HG03378 (cell line): Measurements from ENCODE around the gene TIAM1.
"Not testable (repeated sequence)": the region's sequence is repeated elsewhere in the genome, so short reads cannot be mapped to it uniquely, and the experiment has no call there.

ENCODE experiments used
- ATAC-seq: cut with Tn5 transposase; IDR thresholded peaks from one replicate; pipeline ENCODE4 v1.9.1; 2021; ENCODE audit warnings: mild to moderate bottlenecking, moderate library complexity; ENCODE audit not compliant: unreplicated experiment

TIAM1 gene

DNA sequence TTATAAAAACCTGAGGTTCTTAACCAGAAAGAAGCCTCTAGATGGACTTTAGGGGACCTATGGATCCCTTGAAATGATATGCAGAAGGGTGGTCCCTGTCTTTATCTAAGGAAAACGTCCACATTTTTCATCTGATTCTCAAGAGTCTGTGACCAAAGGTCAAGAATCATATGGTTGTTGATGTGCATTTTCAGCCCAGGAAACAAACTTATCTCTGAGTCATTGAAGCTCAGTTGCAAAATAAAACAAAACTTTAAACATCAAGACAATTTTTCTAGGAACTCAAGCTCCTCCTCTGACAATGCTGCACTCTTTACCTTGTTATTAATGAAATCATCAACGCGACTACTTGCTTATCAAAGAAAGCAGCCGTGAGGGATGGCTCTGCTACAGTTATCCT lies 83.3 kb downstream of the TIAM1 start:
- ATAC-seq = no peak

DNA sequence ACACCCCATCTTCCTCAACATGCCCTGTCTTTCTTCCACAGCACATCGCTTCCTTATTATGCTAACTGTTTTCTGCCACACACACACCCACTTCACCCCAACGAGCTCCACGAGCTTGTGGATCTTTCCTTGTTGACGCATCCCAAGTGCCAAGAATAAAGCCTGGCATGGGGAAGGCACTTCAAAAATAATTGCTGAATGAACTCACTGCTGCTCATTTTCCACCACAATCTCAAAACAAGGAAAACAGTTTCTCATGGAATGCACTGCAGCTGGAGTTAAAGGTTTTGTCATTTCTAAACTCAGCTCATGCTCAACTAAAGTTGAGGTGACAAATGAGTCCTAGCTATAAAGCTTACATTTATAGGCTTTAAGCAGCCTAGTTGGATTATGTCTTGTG lies 86.0 kb downstream of the TIAM1 start:
- no peak for ATAC-seq

DNA sequence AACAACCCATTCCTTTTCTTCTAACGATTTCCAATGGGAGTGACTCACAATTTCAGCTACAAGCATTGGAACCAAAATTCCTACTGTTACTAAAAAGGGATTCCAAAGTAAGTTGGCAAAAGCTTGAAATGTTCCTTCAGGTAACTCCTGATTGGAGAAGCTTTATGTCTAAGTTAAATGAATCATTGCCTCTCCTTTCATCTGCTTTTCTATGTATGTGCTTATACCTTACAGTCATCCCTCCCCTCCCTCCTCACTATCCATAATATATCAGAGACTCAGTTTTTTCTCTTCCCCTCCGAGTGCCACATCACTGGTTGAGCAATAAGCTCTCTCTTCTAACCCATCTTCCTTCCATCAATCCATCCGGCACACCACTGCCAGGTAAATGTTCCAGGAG lies 86.8 kb downstream of the TIAM1 start:
- ATAC-seq = no peak

DNA sequence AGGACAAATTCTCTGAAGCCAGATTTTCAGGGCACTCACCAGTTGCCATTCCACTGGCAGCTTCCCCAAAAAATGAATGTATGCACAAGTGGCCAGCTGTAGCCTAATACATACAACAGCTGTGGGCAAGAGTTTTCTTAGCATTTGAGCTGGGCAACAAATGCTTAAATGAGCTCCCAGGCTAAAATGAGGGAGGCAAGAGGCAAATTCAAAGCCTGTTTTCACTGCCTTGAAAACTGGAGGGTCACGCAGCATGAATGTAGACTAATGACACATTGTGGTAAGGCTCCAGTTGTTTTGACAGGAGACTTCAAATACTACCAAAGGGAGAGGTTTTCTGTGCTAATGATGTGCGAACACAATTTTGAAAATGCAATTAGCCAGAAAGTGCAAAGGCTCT lies 88.2 kb downstream of the TIAM1 start:
- no peak for ATAC-seq

DNA sequence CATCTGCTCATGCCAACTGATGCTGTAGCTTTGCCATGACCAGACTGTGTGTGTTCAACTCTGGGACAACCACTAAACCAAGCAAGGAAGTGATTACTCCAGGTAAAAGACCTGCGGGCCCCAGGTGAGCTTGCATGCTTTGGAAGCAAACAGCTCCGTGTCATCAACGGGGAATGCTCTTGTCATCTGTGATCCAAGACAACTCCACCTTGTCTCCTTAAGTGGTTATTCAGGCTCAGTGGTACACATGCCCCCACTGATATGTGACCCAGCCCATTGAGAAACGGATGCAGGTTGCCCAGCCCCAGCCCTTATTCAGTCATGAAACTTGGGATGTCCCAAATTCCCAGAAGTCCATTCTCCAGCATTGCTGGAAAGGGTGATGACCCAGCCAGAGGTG lies 89.0 kb downstream of the TIAM1 start:
- ATAC-seq = no peak

DNA sequence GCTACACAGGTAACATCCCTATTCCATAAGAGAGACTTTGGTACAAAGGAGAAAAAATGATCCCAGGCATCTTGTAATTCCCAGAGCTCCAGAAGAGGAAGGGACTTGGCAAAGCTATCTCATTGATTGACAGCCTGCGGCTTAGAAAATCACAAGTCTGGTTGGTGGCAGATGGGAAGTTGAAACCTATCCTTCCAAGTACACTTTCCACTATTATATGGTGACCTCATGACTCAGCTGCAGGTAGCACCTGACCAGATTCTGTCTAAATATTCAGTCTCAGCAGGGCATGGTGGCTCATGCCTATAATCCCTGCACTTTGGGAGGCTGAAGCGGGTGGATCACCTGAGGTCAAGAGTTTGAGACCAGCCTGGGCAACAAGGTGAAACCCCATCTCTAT lies 89.9 kb downstream of the TIAM1 start:
- no peak for ATAC-seq

DNA sequence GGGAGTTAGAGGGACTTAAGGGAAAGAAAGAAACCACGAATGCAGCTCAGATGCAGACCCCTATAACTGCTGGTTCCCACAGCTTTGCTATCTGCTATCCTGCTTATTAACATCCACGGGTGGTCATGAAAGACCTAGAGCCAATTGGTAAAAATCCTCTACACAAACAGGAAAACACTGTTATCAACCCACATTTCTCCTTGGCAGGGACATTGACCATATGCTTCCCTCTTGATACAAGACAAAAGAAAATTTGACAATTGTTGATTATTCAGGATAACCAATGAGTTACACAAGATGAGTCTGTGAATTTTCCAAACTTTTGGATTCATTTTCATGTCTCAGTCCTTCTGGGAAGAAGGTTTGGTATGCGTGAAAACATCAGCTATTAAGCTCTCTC lies 90.4 kb downstream of the TIAM1 start:
- no peak for ATAC-seq

DNA sequence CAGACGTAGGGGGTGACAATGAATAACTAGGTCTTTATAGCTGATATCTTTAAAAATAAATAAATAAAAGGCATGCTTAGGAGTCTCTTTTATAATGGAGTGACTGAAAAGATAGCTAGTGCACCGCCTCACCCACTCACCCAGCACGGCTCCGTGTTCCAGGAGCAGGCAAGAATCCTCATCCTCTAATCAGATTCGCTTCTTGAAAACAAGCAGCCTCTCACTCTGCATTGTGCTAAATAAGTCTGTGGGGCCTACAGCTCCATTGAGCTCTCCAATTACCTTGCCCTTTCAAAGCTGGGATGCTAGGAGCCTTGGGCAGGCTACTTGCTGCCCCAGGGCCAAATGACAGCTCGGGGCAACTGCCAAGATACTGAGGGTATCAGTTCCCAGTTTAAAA lies 91.5 kb downstream of the TIAM1 start:
- no peak for ATAC-seq

DNA sequence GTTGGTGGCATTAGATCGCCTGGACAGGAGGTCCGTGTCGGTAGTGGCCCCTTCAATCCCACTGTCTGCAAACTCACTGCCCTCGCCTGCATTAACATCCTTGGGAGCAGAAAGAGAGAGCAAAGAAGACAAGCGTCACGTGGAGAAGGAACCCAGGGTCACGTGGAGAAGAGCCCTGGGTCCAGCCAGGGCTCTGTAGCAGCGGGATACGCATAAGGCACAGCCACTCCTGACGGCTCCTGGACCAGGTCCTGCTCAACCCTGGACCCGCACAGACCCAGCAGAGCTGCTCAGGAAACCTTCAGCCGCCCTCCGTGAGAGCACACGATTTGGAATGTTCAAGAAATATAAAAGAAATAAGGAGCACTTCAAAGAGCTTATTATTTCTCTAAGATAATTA lies 92.0 kb downstream of the TIAM1 start:
- no peak for ATAC-seq

DNA sequence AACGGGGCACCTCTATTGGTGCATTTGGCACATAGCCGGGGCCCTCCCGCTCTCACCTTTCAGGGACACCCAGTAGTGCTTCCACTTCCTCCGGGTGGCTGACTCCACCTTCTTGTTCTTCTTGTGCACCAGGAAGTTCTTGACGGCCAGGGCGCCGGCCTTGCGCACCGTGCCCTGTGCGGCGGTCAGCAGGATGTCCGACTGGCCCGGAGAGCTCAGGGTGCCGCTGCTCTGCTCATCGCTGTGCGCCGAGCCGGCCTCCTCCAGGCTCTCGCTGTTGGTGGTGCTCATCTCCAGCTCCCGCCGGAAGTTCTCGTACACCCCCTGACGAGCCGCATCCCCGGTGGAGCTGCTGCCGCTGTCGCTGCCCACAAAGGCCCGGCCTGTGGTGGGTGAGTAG lies 92.4 kb downstream of the TIAM1 start:
- no peak for ATAC-seq

DNA sequence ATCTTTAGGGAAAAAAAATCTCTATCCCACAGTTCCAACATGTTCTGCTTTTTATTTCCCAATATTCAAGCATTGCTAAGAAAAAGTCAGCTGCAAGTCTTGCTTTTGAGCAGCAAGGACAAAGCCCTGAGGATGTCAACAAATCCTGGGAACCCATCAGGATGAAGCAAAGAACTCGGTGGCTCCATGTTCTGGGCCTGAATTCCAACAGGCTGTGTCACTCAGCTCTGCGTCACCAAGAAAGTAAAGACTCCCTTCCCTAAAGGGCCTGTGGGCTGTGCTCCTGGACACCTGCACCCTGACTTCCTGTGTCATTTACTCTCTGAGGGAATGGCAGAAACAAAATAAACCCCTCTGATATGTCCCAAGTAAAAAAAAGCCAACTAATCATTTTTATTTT lies 95.5 kb downstream of the TIAM1 start:
- no peak for ATAC-seq

DNA sequence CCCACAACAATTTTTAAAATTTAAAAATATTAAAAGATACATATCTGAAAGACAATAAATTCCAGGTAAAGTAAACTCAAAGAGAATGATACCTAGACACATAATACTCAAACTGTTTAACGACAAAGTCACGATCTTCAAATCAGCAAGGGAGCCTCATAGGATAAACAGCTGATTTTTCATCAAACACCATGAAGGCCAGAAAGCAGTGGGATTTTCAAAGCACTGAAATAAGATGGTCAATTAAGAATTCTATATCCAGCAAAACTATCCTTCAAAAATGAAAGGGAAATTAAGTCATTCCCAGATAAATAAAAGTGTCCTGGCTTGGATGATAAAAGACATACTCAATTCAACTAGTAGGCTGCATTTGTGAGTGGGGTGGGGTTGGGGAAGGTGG lies 100.5 kb downstream of the TIAM1 start:
- ATAC-seq = no peak

DNA sequence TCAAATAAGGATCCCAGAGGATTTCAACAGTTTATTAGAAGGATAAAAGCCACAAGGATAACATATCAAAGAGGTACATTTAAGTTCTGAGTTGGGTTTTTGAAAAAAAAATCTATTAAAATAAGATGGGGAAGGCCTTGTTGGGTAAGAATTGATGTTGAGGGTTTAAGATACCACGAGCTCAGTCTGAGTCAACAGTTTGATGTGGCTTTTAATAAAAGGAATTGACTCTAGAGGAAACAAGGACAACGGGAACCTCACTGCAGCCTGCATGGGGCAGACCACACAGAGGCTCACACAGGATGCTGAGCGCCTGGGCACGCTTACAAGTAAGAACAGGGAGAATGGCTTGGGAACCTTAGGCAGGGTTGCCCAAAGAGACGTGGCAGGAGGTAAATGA lies 107.5 kb downstream of the TIAM1 start:
- no peak for ATAC-seq

DNA sequence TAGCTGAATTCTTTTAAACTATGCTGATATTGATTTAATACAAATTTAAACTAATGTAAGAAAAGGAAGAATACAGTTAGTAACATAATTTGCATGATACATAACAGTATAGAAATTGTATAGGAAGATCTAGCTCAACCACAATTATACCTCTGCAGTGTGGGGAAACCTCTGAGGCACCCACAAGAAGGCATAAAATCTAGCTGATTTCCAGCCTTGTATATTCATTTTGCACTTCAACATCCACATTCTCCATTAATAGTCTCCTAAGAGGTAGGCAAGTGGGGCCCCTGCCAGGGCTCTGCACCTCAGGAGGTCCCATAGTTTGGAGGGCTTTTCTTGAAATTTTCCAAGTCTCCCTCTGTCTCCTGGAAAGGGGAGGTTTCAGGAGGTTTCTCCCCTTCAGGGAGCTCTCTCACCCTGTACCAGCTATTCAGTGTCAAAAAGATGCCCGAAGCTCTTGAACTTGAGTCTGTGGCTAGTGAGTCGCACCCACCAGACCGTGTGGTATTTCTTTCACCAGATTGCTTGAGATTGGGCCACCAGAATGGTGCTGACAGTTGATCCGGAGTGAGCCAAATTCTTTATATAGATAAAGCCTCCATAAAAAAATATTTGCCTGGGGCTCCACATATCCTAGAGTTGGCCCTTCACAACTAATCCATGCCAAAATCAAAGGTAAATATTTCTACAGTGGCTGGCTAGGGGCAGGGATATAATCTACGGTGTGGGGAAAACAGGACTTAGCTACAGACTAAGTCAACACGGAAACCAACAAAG lies 108.2 kb downstream of the TIAM1 start:
- ATAC-seq = no peak

DNA sequence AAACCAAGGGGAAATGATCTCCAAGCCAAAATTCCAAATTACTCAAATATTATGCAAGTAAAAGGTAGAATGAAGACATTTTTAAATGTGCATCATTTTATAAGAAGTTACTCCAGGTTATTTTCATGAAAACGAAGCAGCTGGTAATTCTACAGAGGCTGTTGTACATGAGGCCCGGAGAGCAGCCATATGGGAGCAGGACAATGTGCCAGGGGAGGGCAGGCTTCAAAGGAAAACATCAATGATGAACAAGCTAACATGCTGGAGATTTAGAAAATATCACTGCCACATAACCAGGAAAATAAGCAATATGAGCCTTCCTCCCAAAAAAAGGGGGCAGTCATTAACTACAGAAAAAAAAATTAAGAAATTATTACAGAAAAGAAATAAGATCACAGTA lies 109.1 kb downstream of the TIAM1 start:
- no peak for ATAC-seq

DNA sequence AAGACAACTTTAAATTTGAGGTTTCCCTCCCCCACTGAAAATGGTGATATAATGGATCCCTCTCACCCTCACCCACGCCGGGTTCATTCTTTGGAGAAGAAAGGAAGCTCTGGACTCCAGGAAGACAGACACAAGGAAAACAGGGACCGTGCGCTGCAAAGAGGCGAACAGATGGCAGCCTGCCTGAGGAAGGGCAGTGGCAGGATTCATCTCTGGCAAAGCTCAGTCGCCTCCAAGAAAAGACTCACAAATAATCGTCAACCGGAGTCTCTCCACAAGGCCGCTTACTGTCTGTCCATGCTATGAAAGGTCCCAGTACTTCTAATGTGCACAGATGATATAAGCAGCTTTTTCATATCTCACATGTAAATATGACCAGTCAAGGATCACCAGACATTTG lies 110.3 kb downstream of the TIAM1 start:
- ATAC-seq = no peak

DNA sequence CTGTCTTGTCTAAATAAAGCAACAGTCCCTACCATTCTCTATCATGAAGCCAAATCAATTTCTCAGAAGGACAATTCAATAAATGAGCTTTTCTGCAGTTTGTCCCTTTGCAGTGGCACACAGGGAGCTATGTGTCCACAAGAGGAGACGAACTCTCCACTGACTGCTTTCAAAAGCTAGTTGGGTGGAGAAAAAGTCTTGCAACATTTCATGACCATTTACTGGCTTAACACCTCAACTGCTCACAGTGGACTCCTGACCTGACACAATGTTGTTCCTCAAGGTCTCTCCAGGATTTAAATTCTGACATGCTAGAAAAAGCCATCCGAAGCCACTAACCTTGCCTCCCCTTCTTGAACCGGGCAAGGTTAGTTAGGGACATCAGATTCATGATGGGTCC lies 111.7 kb downstream of the TIAM1 start:
- ATAC-seq = no peak

DNA sequence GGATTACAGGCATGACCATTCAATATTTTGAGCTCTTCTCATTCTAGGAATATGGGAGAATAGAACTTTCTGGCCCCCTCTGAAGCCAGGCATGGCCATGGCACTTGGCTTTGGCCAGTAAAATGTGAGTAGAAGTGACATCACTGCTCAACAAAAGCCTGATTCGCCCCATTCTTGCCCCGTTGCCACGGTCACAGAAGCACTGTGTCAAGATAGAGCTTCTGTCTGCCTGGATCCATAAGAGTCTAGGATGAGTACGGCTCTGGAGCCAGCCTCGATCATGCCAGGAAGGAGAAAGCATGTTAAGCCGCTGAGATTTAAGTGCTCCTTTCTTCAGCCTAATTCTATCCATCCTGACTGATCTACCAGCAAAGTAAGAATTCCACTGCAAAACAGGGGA lies 113.1 kb downstream of the TIAM1 start:
- ATAC-seq = no peak

DNA sequence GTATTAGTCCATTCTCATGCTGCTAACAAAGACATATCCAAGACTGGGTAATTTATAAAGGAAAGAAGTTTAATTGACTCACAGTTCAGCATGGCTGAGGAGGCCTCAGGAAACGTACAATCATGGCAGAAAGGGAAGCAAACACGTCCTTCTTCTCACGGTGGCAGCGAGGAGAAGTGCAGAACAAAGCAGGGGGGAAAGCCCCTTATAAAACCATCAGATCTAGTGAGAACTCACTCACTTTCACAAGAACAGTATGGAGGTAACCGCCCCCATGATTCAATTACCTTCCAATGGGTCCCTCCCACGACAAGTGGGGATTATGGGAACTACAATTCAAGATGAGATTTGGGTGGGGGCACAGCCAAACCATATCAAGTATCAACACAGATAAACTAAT lies 115.3 kb downstream of the TIAM1 start:
- ATAC-seq = not testable (repeated sequence)

DNA sequence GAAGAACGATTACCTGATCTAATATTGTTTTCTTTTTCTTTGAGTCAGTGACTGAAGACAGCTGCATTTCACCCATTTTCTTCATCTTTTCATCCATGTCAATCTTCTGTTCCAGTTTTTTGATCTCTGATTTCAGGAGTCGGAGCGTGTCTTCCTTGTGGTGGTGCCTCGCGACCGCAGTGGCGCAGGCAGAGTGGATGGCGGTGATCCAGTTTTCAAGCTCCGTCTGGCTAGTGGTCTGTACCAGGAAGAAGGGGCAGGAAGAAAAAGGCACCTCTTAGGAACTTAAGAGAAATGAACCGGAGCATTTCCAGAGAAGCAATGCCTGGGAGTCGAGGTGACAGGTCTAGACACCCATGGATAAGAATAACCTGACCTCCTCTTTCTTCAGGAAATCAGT lies 118.3 kb downstream of the TIAM1 start:
- ATAC-seq = no peak

DNA sequence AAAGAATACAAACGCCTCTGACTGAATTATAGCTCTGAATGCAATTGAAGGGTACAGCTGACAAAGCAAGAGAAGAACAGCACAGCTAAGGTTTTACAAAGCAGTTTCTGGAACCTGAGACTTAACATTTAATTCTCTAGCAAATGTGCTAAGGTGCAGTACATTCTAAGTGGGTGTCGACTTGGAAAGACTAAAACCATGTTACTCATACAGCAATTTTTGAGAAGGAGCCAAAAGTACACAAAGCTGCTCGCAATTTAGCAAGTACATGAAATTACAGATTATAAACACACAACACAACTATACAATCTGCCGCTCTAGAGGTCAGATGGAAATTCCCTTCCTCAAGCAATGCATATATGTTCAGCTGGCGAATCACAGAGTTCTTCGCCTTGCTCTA lies 121.9 kb downstream of the TIAM1 start:
- ATAC-seq = no peak

DNA sequence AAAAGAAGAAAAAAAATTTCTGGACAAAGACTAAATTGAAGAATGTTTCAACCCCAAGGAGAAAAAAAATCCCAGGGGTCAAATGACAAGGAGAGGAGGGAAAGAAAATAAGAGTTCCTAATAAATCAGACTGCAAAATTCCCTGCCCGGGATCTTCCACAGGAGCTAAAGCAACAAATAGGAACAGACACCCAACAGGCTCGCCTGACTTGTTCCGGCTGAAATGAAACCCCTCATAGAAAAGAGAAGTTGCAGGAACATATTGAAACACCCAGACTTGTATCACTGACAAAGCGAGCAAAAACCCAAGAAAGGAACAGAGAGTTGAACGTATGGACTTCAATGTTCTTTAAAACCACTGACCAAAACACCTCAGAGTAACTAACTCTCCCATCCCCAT lies 123.0 kb downstream of the TIAM1 start:
- no peak for ATAC-seq

DNA sequence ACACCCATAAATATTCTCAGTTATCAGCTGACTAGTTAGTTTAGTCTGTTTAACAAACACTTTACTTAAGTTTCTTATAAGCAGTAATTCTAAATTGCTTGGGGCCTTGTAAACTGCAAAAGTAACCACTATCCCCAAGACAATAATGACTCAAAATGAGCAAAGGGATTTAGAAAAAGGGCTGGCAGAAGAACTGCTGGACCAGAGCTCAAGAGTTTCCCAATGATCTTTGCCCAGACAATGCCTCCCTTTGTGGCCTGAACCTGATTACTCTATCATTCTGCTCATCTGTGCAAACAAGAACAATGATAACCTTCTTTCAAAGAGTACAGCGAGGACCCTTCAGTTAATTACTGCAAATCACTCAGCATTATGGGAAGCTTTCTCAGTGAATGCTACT lies 123.5 kb downstream of the TIAM1 start:
- ATAC-seq = no peak
